Muscle of leg (tissue), 11 donors: ENCODE measurements around the gene GMDS. TPM values are rescaled to one million over a fixed set of nuclear protein-coding genes. Genes with fewer than 3 reads are reported as not detected.
A peak's percentile ranks its signal among the peaks of the same experiment; 100 is the strongest.

Experiments used
- DNase-seq: peaks from one replicate; pipeline ENCODE4 v3.0.0; 2013
- H3K27ac ChIP-seq: one replicate; pipeline ENCODE4 v1.5.1; 2013; ENCODE audit warnings: mild to moderate bottlenecking, low read length, control low read depth
- H3K27me3 ChIP-seq: one replicate; pipeline ENCODE4 v1.6.1; 2013; ENCODE audit warnings: low read length; ENCODE audit not compliant: control insufficient read depth, insufficient read depth
- H3K36me3 ChIP-seq: one replicate; pipeline ENCODE4 v1.6.1; 2013; ENCODE audit warnings: low read length; ENCODE audit not compliant: control insufficient read depth, insufficient read depth
- H3K4me1 ChIP-seq: one replicate; pipeline ENCODE4 v1.6.1; 2013; ENCODE audit warnings: low read length; ENCODE audit not compliant: control insufficient read depth, insufficient read depth
- H3K4me3 ChIP-seq: one replicate; pipeline ENCODE4 v1.5.1; 2013; ENCODE audit warnings: low read length, control low read depth
- H3K9me3 ChIP-seq: replicated peaks from 2 replicates; pipeline ENCODE4 v1.6.1; 2013; ENCODE audit warnings: low read depth, low read length; ENCODE audit not compliant: control insufficient read depth
- WGBS: methylation state at CpG from one replicate; pipeline ENCODE4 v1.1.5; 2013; ENCODE audit warnings: missing lambda C conversion rate; ENCODE audit not compliant: insufficient coverage; 5-methylcytosine and 5-hydroxymethylcytosine counted together
- polyA plus RNA-seq, 8 donors: library from polyadenylated mRNA; unstranded; fragments of 120-200 nt; gene quantifications; one replicate each; pipeline versions ENCODE4 v1.2.1 to v1.2.3, GENCODE V29; 2013; ENCODE audit warnings: inconsistent platforms in 1 of 8, low replicate concordance in 1 of 8; ENCODE audit not compliant: insufficient read length in 8 of 8, insufficient read depth in 1 of 8
- total RNA-seq: library from RNA; stranded (reverse); fragments of 120-200 nt; gene quantifications from one replicate; pipeline ENCODE4 v1.2.4, GENCODE V29; 2013

Gene GMDS
- total and polyA plus RNA-seq, 9 donors: 3.9 to 17.0 (median 11.9) TPM

- Histone ChIP-seq H3K27ac (no peak overlapping the region), H3K9me3 (no peaks in the 10 kb centered on the region), H3K27me3 (no peaks in the 10 kb centered on the region), H3K4me3 (no peak overlapping the region), H3K4me1 (peaks cover 8% of the 10 kb centered on the region), H3K36me3 (no peaks in the 10 kb centered on the region)
- no CpG with 5 or more reads among the region's 2 CpGs for WGBS
- no peak for DNase-seq
These were observed 471.7 kb downstream of the GMDS start for GRCh38 chr6:1773700-1774099.

- 83% methylated on average over 3 of the region's 5 CpGs for WGBS
- DNase-seq: no peak
- Histone ChIP-seq H3K27ac (no peak overlapping the region), H3K36me3 (no peaks in the 10 kb centered on the region), H3K9me3 (no peaks in the 10 kb centered on the region), H3K4me3 (no peak overlapping the region), H3K4me1 (peaks cover 15% of the 10 kb centered on the region), H3K27me3 (peaks cover 3% of the 10 kb centered on the region)
These were observed 474.3 kb downstream of the GMDS start for GRCh38 chr6:1770968-1771723.

GRCh38 chr6:1770435-1770843, 475.0 kb downstream of the GMDS start:
- H3K9me3 ChIP-seq: no peaks in the 10 kb centered on the region
- WGBS: 83% methylated on average over 7 of the region's 7 CpGs

GRCh38 chr6:1767481-1768246, 477.7 kb downstream of the GMDS start:
- no peak overlapping the region for H3K4me3 ChIP-seq
- no peak overlapping the region for H3K27ac ChIP-seq
- H3K27me3 ChIP-seq: peaks cover 3% of the 10 kb centered on the region
- DNase-seq: peak; percentile 65
- no peaks in the 10 kb centered on the region for H3K36me3 ChIP-seq
- WGBS: no CpG with 5 or more reads among the region's 7 CpGs
- H3K4me1 ChIP-seq: peaks cover 9% of the 10 kb centered on the region
- H3K9me3 ChIP-seq: no peaks in the 10 kb centered on the region

More at GRCh38 chr6:1770435-1770843, 475.0 kb downstream of the GMDS start:
- peaks cover 15% of the 10 kb centered on the region for H3K4me1 ChIP-seq
- H3K4me3 ChIP-seq: no peak overlapping the region
- no peaks in the 10 kb centered on the region for H3K36me3 ChIP-seq
- H3K27ac ChIP-seq: no peak overlapping the region
- DNase-seq: no peak
- H3K27me3 ChIP-seq: peaks cover 3% of the 10 kb centered on the region

- WGBS: 40% methylated on average over 3 of the region's 8 CpGs
- Histone ChIP-seq H3K36me3 (no peaks in the 10 kb centered on the region), H3K27ac (peak overlapping the region; percentile 10), H3K27me3 (peaks cover 3% of the 10 kb centered on the region), H3K4me3 (no peak overlapping the region), H3K9me3 (no peaks in the 10 kb centered on the region), H3K4me1 (peaks cover 9% of the 10 kb centered on the region)
- DNase-seq: peak; percentile 70
These were observed 478.8 kb downstream of the GMDS start for GRCh38 chr6:1766654-1767053.

- Histone ChIP-seq H3K9me3 (no peaks in the 10 kb centered on the region), H3K27ac (no peak overlapping the region), H3K4me3 (no peak overlapping the region), H3K4me1 (peaks cover 9% of the 10 kb centered on the region), H3K27me3 (peaks cover 3% of the 10 kb centered on the region), H3K36me3 (no peaks in the 10 kb centered on the region)
- no peak for DNase-seq
- 68% methylated on average over 7 of the region's 17 CpGs for WGBS
These were observed 480.1 kb downstream of the GMDS start for GRCh38 chr6:1765160-1765903.

- Histone ChIP-seq H3K4me1 (peaks cover 9% of the 10 kb centered on the region), H3K36me3 (no peaks in the 10 kb centered on the region), H3K4me3 (no peak overlapping the region), H3K27ac (no peak overlapping the region), H3K9me3 (no peaks in the 10 kb centered on the region), H3K27me3 (peaks cover 3% of the 10 kb centered on the region)
- no CpG with 5 or more reads among the region's 9 CpGs for WGBS
- peak; percentile 42 for DNase-seq
These were observed 480.9 kb downstream of the GMDS start for GRCh38 chr6:1764397-1764987.

- Histone ChIP-seq H3K9me3 (no peaks in the 10 kb centered on the region), H3K36me3 (no peaks in the 10 kb centered on the region), H3K4me3 (no peak overlapping the region), H3K4me1 (peaks cover 9% of the 10 kb centered on the region), H3K27ac (no peak overlapping the region), H3K27me3 (peaks cover 3% of the 10 kb centered on the region)
- DNase-seq: no peak
- WGBS: 95% methylated on average over 3 of the region's 6 CpGs
These were observed 482.0 kb downstream of the GMDS start for GRCh38 chr6:1763404-1763803.

- Histone ChIP-seq H3K27me3 (peaks cover 3% of the 10 kb centered on the region), H3K4me1 (peaks cover 4% of the 10 kb centered on the region), H3K36me3 (no peaks in the 10 kb centered on the region), H3K4me3 (no peak overlapping the region), H3K9me3 (no peaks in the 10 kb centered on the region), H3K27ac (no peak overlapping the region)
- 98% methylated on average over 5 of the region's 9 CpGs for WGBS
- no peak for DNase-seq
These were observed 483.2 kb downstream of the GMDS start for GRCh38 chr6:1762203-1762602.
